Dendritic cell treated with granulocyte-macrophage colony-stimulating factor and Interleukin-4, amounts not matched to agents 40 ng/mL and 50 ng/mL, for 4 days (primary cell): Measurements from ENCODE around the gene PELI3.
"Not testable (repeated sequence)": the region's sequence is repeated elsewhere in the genome, so short reads cannot be mapped to it uniquely, and the experiment has no call there.

Source experiments
- H3K27ac Mint-ChIP-seq: one replicate; pipeline ENCODE4 v1.8.0; 2022; ENCODE audit warnings: mild to moderate bottlenecking, mixed read lengths
- H3K27me3 Mint-ChIP-seq: one replicate; pipeline ENCODE4 v1.8.0; 2022; ENCODE audit warnings: mild to moderate bottlenecking, mixed read lengths
- H3K36me3 Mint-ChIP-seq: one replicate; pipeline ENCODE4 v1.8.0; 2022; ENCODE audit warnings: low read depth, mixed read lengths
- H3K4me1 Mint-ChIP-seq: one replicate; pipeline ENCODE4 v1.8.0; 2022; ENCODE audit warnings: low read depth, mixed read lengths
- H3K4me3 Mint-ChIP-seq: one replicate; pipeline ENCODE4 v1.8.0; 2022; ENCODE audit warnings: mild to moderate bottlenecking, moderate library complexity, mixed read lengths
- H3K9me3 Mint-ChIP-seq: one replicate; pipeline ENCODE4 v1.8.0; 2022; ENCODE audit warnings: mixed read lengths
- intact Hi-C: fragments of 100-400 bp; cut with micrococcal nuclease; formaldehyde crosslinking; loops from one replicate; pipeline ENCODE4 v1.15.0; 2022

PELI3 gene

GRCh38 chr11:66462010-66462409 is 4.7 kb upstream of the PELI3 start:
- no peak overlapping the region for H3K4me3 Mint-ChIP-seq
- no peaks in the 10 kb centered on the region for H3K36me3 Mint-ChIP-seq
- H3K27me3 Mint-ChIP-seq: no peaks in the 10 kb centered on the region
- no peak overlapping the region for H3K27ac Mint-ChIP-seq
- H3K4me1 Mint-ChIP-seq: peaks cover 54% of the 10 kb centered on the region
- intact Hi-C loops: no loop called here
- no peaks in the 10 kb centered on the region for H3K9me3 Mint-ChIP-seq

GRCh38 chr11:66462911-66463310 is 3.8 kb upstream of the PELI3 start:
- intact Hi-C loops: no loop called here
- H3K27me3 Mint-ChIP-seq: no peaks in the 10 kb centered on the region
- no peaks in the 10 kb centered on the region for H3K9me3 Mint-ChIP-seq
- H3K4me1 Mint-ChIP-seq: peaks cover 59% of the 10 kb centered on the region
- no peaks in the 10 kb centered on the region for H3K36me3 Mint-ChIP-seq
- H3K27ac Mint-ChIP-seq: no peak overlapping the region
- no peak overlapping the region for H3K4me3 Mint-ChIP-seq

- intact Hi-C loops, H3K27ac Mint-ChIP-seq, H3K27me3 Mint-ChIP-seq, H3K36me3 Mint-ChIP-seq, H3K4me3 Mint-ChIP-seq, H3K9me3 Mint-ChIP-seq: not testable (repeated sequence)
- peaks cover 57% of the 10 kb centered on the region for H3K4me1 Mint-ChIP-seq
Observed at GRCh38 chr11:66464116-66464515, 2.6 kb upstream of the PELI3 start.

- Mint-ChIP-seq H3K27ac (peak overlapping the region; percentile 50), H3K27me3 (no peaks in the 10 kb centered on the region), H3K4me1 (peaks cover 50% of the 10 kb centered on the region), H3K4me3 (no peak overlapping the region), H3K36me3 (peaks cover 10% of the 10 kb centered on the region), H3K9me3 (no peaks in the 10 kb centered on the region)
- intact Hi-C loops: no loop called here
Observed at GRCh38 chr11:66464916-66465315, 1.8 kb upstream of the PELI3 start.

GRCh38 chr11:66465373-66466224 is 1.1 kb upstream of the PELI3 start:
- Mint-ChIP-seq H3K9me3 (no peaks in the 10 kb centered on the region), H3K36me3 (peaks cover 16% of the 10 kb centered on the region), H3K4me1 (peaks cover 55% of the 10 kb centered on the region), H3K4me3 (peak overlapping the region; percentile 89), H3K27me3 (no peaks in the 10 kb centered on the region), H3K27ac (peak overlapping the region; percentile 95)
- intact Hi-C loops: loop anchor here (1.0 kb wide), 1 partner anchor 15 kb away; the partner anchor contains the start of gene DPP3

- Mint-ChIP-seq H3K27ac (peak overlapping the region; percentile 88), H3K36me3 (peaks cover 27% of the 10 kb centered on the region), H3K9me3 (no peaks in the 10 kb centered on the region), H3K4me1 (peaks cover 46% of the 10 kb centered on the region), H3K27me3 (no peaks in the 10 kb centered on the region), H3K4me3 (peak overlapping the region; percentile 84)
- intact Hi-C loops: no loop called here
Observed at GRCh38 chr11:66467034-66467659, 442 bp downstream of the PELI3 start.

GRCh38 chr11:66467756-66468155 is 1.1 kb downstream of the PELI3 start:
- peak overlapping the region; percentile 84 for H3K4me3 Mint-ChIP-seq
- intact Hi-C loops: no loop called here
- H3K27ac Mint-ChIP-seq: peak overlapping the region; percentile 88
- no peaks in the 10 kb centered on the region for H3K9me3 Mint-ChIP-seq
- no peaks in the 10 kb centered on the region for H3K27me3 Mint-ChIP-seq
- H3K4me1 Mint-ChIP-seq: peaks cover 40% of the 10 kb centered on the region
- peaks cover 33% of the 10 kb centered on the region for H3K36me3 Mint-ChIP-seq

GRCh38 chr11:66468691-66469090 is 2.0 kb downstream of the PELI3 start:
- intact Hi-C loops: no loop called here
- no peaks in the 10 kb centered on the region for H3K9me3 Mint-ChIP-seq
- peak overlapping the region; percentile 88 for H3K27ac Mint-ChIP-seq
- H3K27me3 Mint-ChIP-seq: no peaks in the 10 kb centered on the region
- H3K36me3 Mint-ChIP-seq: peaks cover 42% of the 10 kb centered on the region
- H3K4me1 Mint-ChIP-seq: peaks cover 32% of the 10 kb centered on the region
- no peak overlapping the region for H3K4me3 Mint-ChIP-seq

- no peaks in the 10 kb centered on the region for H3K9me3 Mint-ChIP-seq
- peaks cover 32% of the 10 kb centered on the region for H3K4me1 Mint-ChIP-seq
- no peak overlapping the region for H3K27ac Mint-ChIP-seq
- peaks cover 50% of the 10 kb centered on the region for H3K36me3 Mint-ChIP-seq
- intact Hi-C loops: no loop called here
- no peaks in the 10 kb centered on the region for H3K27me3 Mint-ChIP-seq
- no peak overlapping the region for H3K4me3 Mint-ChIP-seq
Observed at GRCh38 chr11:66469441-66469840, 2.7 kb downstream of the PELI3 start.

GRCh38 chr11:66470015-66470414 is 3.3 kb downstream of the PELI3 start:
- peaks cover 32% of the 10 kb centered on the region for H3K4me1 Mint-ChIP-seq
- no peaks in the 10 kb centered on the region for H3K27me3 Mint-ChIP-seq
- H3K4me3 Mint-ChIP-seq: no peak overlapping the region
- intact Hi-C loops: no loop called here
- peaks cover 55% of the 10 kb centered on the region for H3K36me3 Mint-ChIP-seq
- H3K9me3 Mint-ChIP-seq: no peaks in the 10 kb centered on the region
- H3K27ac Mint-ChIP-seq: no peak overlapping the region

- intact Hi-C loops: no loop called here
- Mint-ChIP-seq H3K36me3 (peaks cover 67% of the 10 kb centered on the region), H3K9me3 (no peaks in the 10 kb centered on the region), H3K27me3 (no peaks in the 10 kb centered on the region), H3K27ac (no peak overlapping the region), H3K4me1 (peaks cover 28% of the 10 kb centered on the region), H3K4me3 (no peak overlapping the region)
Observed at GRCh38 chr11:66471142-66471541, 4.4 kb downstream of the PELI3 start.

- intact Hi-C loops: no loop called here
Observed at GRCh38 chr11:66472054-66472453, 5.3 kb downstream of the PELI3 start.

GRCh38 chr11:66473167-66473566 is 6.5 kb downstream of the PELI3 start:
- H3K27me3 Mint-ChIP-seq: no peaks in the 10 kb centered on the region
- H3K4me3 Mint-ChIP-seq: no peak overlapping the region
- H3K4me1 Mint-ChIP-seq: peaks cover 27% of the 10 kb centered on the region
- no peaks in the 10 kb centered on the region for H3K9me3 Mint-ChIP-seq
- H3K27ac Mint-ChIP-seq: no peak overlapping the region
- H3K36me3 Mint-ChIP-seq: peaks cover 85% of the 10 kb centered on the region
- intact Hi-C loops: no loop called here

More at GRCh38 chr11:66472054-66472453, 5.3 kb downstream of the PELI3 start:
- H3K4me1 Mint-ChIP-seq: peaks cover 30% of the 10 kb centered on the region
- H3K27ac Mint-ChIP-seq: no peak overlapping the region
- H3K9me3 Mint-ChIP-seq: no peaks in the 10 kb centered on the region
- peaks cover 76% of the 10 kb centered on the region for H3K36me3 Mint-ChIP-seq
- H3K4me3 Mint-ChIP-seq: no peak overlapping the region
- no peaks in the 10 kb centered on the region for H3K27me3 Mint-ChIP-seq

GRCh38 chr11:66473608-66474515 is 7.2 kb downstream of the PELI3 start:
- Mint-ChIP-seq H3K27ac (no peak overlapping the region), H3K4me1 (peaks cover 28% of the 10 kb centered on the region), H3K9me3 (no peaks in the 10 kb centered on the region), H3K4me3 (no peak overlapping the region), H3K27me3 (no peaks in the 10 kb centered on the region), H3K36me3 (peaks cover 81% of the 10 kb centered on the region)
- intact Hi-C loops: no loop called here
